Endothelial cell of umbilical vein (primary cell): ENCODE measurements around the gene CILP2. TPM values are rescaled to one million over a fixed set of nuclear protein-coding genes. Genes with fewer than 3 reads are reported as not detected.

Source experiments
- BruUV-seq: library from RNA; stranded (reverse); fragments of 400-500 nt; replicated peaks from 2 replicates; lab custom pipeline; 2021; lab: Mats Ljungman, UMichigan
- CTCF ChIA-PET: fragments of 300-600, 350-600 bp; sonication (Branson Sonifier 250); formaldehyde crosslinking; loops from one replicate; lab custom pipeline; 2021; ENCODE audit warnings: antibody characterized with exemption, inconsistent platforms; lab: Charles Lee
- POLR2A ChIA-PET: fragments of 300-600, 350-600 bp; sonication (Branson Sonifier 250); formaldehyde crosslinking; loops from one replicate; lab custom pipeline; 2021; ENCODE audit warnings: antibody characterized with exemption, inconsistent platforms; lab: Charles Lee
- DNase-seq: peaks from one replicate; pipeline ENCODE4 v3.0.0-alpha.2; 2011; ENCODE audit warnings: low read depth, low spot score
- FAIRE-seq: peaks from 2 replicates; lab custom pipeline; 2011; peaks lifted over from hg19 to GRCh38; lab: Jason Lieb, UNC
- H2AFZ ChIP-seq: 2 replicates; pipeline ENCODE4 v1.6.0; 2012; ENCODE audit warnings: low read depth, low read length, control low read depth, inconsistent platforms
- H3K27ac ChIP-seq: 2 replicates; pipeline ENCODE4 v1.5.1; 2011; ENCODE audit warnings: low read depth, mild to moderate bottlenecking, control low read depth, low read length, moderate library complexity; ENCODE audit not compliant: insufficient read depth
- H3K27me3 ChIP-seq, 2 experiments: 2 replicates each; pipeline versions ENCODE4 v1.6.0 to v1.6.1; 2011; ENCODE audit warnings: low read length in 2 of 2, mixed read lengths in 1 of 2; ENCODE audit not compliant: control insufficient read depth in 2 of 2, insufficient read depth in 2 of 2
- H3K36me3 ChIP-seq, 2 experiments: 2 replicates in 1 of 2; 3 replicates in 1 of 2; pipeline ENCODE4 v1.5.1; 2011; ENCODE audit warnings: low read length in 2 of 2, mild to moderate bottlenecking in 1 of 2, moderate library complexity in 1 of 2; ENCODE audit not compliant: control insufficient read depth in 2 of 2, insufficient read depth in 2 of 2; ENCODE audit errors: extremely low read depth in 1 of 2
- H3K4me1 ChIP-seq: 3 replicates; pipeline ENCODE4 v1.5.1; 2011; ENCODE audit warnings: mild to moderate bottlenecking, low read length; ENCODE audit not compliant: control insufficient read depth, insufficient read depth; ENCODE audit errors: extremely low read depth
- H3K4me2 ChIP-seq: 2 replicates; pipeline ENCODE4 v1.6.1; 2011; ENCODE audit warnings: low read length, control low read depth, mixed read lengths; ENCODE audit not compliant: insufficient read depth
- H3K4me3 ChIP-seq, 3 experiments: fragments of 200-600 bp in 1 of 3; sonication (generic), shearing (Covaris generic) in 1 of 3; replicated peaks in 1 of 3; 2 replicates each; pipeline ENCODE4 v1.5.1; 2011 to 2016; ENCODE audit warnings: control low read depth in 3 of 3, low read length in 3 of 3, mild to moderate bottlenecking in 2 of 3, inconsistent platforms in 1 of 3, low read depth in 1 of 3, moderate library complexity in 1 of 3; ENCODE audit not compliant: insufficient read depth in 1 of 3
- H3K79me2 ChIP-seq: 2 replicates; pipeline ENCODE4 v1.6.0; 2012; ENCODE audit warnings: low read length, inconsistent platforms; ENCODE audit not compliant: control insufficient read depth, insufficient read depth
- H3K9ac ChIP-seq: replicated peaks from 2 replicates; pipeline ENCODE3; 2011; ENCODE audit warnings: low read length, control low read depth; ENCODE audit not compliant: insufficient read depth; ENCODE audit errors: extremely low read depth
- H3K9me1 ChIP-seq: replicated peaks from 3 replicates; pipeline ENCODE4 v1.6.0; 2011; ENCODE audit warnings: mild to moderate bottlenecking, low read length; ENCODE audit not compliant: control insufficient read depth, insufficient read depth; ENCODE audit errors: extremely low read depth
- H3K9me3 ChIP-seq: replicated peaks from 2 replicates; pipeline ENCODE4 v1.5.1; 2012; ENCODE audit warnings: low read length, inconsistent platforms; ENCODE audit not compliant: control insufficient read depth, insufficient read depth
- H4K20me1 ChIP-seq: replicated peaks from 2 replicates; pipeline ENCODE3; 2011; ENCODE audit warnings: mild to moderate bottlenecking, low read length; ENCODE audit not compliant: control insufficient read depth, insufficient read depth; ENCODE audit errors: extremely low read depth
- EZH2 ChIP-seq: IDR thresholded peaks from 2 replicates; pipeline ENCODE4 v1.6.1; 2012; ENCODE audit warnings: borderline replicate concordance, low read depth, mild to moderate bottlenecking, moderate library complexity, low read length, inconsistent platforms; ENCODE audit not compliant: severe bottlenecking
- FOS ChIP-seq: IDR thresholded peaks from 2 replicates; pipeline ENCODE4 v1.6.1; 2011; ENCODE audit warnings: mild to moderate bottlenecking, low read length, moderate library complexity, borderline replicate concordance; ENCODE audit not compliant: insufficient read depth
- GATA2 ChIP-seq: IDR thresholded peaks from 2 replicates; pipeline ENCODE4 v1.7.0; 2011; ENCODE audit warnings: low read depth, mild to moderate bottlenecking, moderate library complexity, mixed read lengths, low read length; ENCODE audit not compliant: insufficient read length, insufficient read depth
- JUN ChIP-seq: IDR thresholded peaks from 2 replicates; pipeline ENCODE4 v1.6.1; 2011; ENCODE audit warnings: borderline replicate concordance, low read depth; ENCODE audit not compliant: insufficient read length, insufficient read depth
- MYC ChIP-seq: IDR thresholded peaks from one replicate; pipeline ENCODE4 v1.6.1; 2011; ENCODE audit warnings: mild to moderate bottlenecking, low read depth, low read length
- POLR2A ChIP-seq: IDR thresholded peaks from 2 replicates; pipeline ENCODE4 v1.6.1; 2012; ENCODE audit warnings: low read depth, mild to moderate bottlenecking, control low read depth, low read length
- POLR2AphosphoS5 ChIP-seq: IDR thresholded peaks from 2 replicates; pipeline ENCODE4 v1.6.1; 2012; ENCODE audit warnings: low read depth, mild to moderate bottlenecking, control low read depth, low read length, moderate library complexity; ENCODE audit not compliant: insufficient read depth
- dilution Hi-C: fragments of 300-500 bp; cut with MboI; formaldehyde crosslinking; loops from one replicate; pipeline ENCODE4 v1.15.0; 2019; ENCODE audit warnings: low sequenced_read_pairs; ENCODE audit not compliant: extremely low pct_ligation_motif_present
- intact Hi-C: fragments of 100-400 bp; cut with micrococcal nuclease; formaldehyde crosslinking; loops from one replicate; pipeline ENCODE4 v1.10.0; 2022
- polyA plus RNA-seq, 4 experiments: library from polyadenylated mRNA; depleted of rRNA in 3 of 4; stranded (reverse) in 3 of 4; unstranded in 1 of 4; fragments of >200 nt; gene quantifications; 2 replicates each; pipeline versions ENCODE4 v1.2.1 to v1.2.3, GENCODE V29; 2011 to 2012; ENCODE audit warnings: missing spikeins in 1 of 4
- total RNA-seq: library from RNA; stranded (reverse); gene quantifications from 2 replicates; pipeline ENCODE4 v1.2.3, GENCODE V29; 2021
- TF ChIP-seq, protein P1 (sequence below): IDR thresholded peaks from 2 replicates; pipeline ENCODE4 v1.6.1; 2011; ENCODE audit not compliant: insufficient read depth, insufficient read length
- TF ChIP-seq, protein P2 (sequence below), 2 donors: IDR thresholded peaks; 1 replicate in 1 of 2; 2 replicates in 1 of 2; pipeline ENCODE4 v1.5.1; 2011; ENCODE audit warnings: low read length in 2 of 2, mild to moderate bottlenecking in 2 of 2, moderate library complexity in 2 of 2, control low read depth in 1 of 2, inconsistent platforms in 1 of 2, low read depth in 1 of 2; ENCODE audit not compliant: insufficient read depth in 1 of 2; ENCODE audit errors: extremely low read depth in 1 of 2

CILP2 gene
- total and polyA plus RNA-seq, 2 donors (not counting 3 experiments of a cell fraction or from before 2014, with no cell fraction given): 0.01 TPM; not detected in 1

DNA sequence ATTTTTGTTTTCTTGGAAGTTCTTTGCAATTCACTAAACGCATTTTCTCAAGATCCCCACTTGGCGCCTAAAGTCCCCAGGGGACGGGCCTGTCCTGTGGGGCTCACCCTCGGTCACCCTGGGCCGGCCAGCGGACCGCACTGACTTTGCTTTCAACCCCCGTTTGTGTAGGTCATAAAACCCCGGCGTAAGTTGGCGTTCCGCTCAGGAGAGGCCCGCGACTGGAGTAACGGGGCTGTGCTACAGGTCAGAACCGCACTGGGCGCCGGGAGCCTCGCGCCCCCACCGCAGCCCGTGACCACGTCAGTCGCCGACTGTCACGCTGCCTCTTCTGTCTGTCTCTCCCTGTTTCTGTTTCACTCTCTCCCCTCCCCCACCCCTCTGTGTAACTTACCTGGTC lies 36.3 kb upstream of the CILP2 start:
- no peak for DNase-seq
- no peak for FAIRE-seq
- Histone ChIP-seq H3K36me3 (peaks cover 22 to 63% of the 10 kb centered on the region in 2 experiments), H3K4me1 (no peaks in the 10 kb centered on the region), H3K79me2 (no peaks in the 10 kb centered on the region), H3K27me3 (no peaks in the 10 kb centered on the region), H3K9me1 (no peaks in the 10 kb centered on the region), H4K20me1 (no peaks in the 10 kb centered on the region), H3K9ac (no peak overlapping the region), H2AFZ (no peak overlapping the region), H3K4me2 (no peak overlapping the region), H3K4me3 (no peak overlapping the region), H3K27ac (no peak overlapping the region), H3K9me3 (no peaks in the 10 kb centered on the region)
- no peak for TF ChIP-seq MYC
- TF ChIP-seq FOS: no peak
- TF ChIP-seq POLR2AphosphoS5: no peak
- TF ChIP-seq, protein P1, sequence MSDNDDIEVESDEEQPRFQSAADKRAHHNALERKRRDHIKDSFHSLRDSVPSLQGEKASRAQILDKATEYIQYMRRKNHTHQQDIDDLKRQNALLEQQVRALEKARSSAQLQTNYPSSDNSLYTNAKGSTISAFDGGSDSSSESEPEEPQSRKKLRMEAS: no peak
- no peak for TF ChIP-seq JUN
- TF ChIP-seq EZH2: no peak
- TF ChIP-seq POLR2A: no peak
- no TSS peak for BruUV-seq
- ChIA-PET POLR2A (no interaction called here), CTCF (no interaction called here)
- dilution Hi-C loops (no loop called here), intact Hi-C loops (no loop called here)

DNA sequence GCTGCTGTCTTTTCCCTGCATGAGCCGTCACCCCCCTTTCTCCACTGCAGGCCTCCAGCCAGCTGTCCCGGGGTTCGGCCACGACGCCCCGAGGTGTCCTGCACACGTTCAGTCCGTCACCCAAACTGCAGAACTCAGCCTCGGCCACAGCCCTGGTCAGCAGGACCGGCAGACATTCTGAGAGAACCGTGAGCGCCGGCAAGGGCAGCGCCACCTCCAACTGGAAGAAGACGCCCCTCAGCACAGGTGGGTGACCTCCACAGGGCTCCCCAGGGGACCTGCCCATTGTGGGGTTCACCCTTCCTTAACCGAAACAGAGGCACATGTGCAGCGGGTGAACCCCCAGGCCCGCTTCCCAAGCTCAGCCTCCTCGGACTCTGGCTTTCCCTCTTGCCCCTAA lies 35.8 kb upstream of the CILP2 start:
- Histone ChIP-seq H3K4me3 (no peak overlapping the region), H3K79me2 (no peaks in the 10 kb centered on the region), H3K36me3 (peaks cover 22 to 63% of the 10 kb centered on the region in 2 experiments), H3K4me1 (no peaks in the 10 kb centered on the region), H4K20me1 (no peaks in the 10 kb centered on the region), H3K9ac (no peak overlapping the region), H2AFZ (no peak overlapping the region), H3K27me3 (no peaks in the 10 kb centered on the region), H3K9me3 (no peaks in the 10 kb centered on the region), H3K9me1 (no peaks in the 10 kb centered on the region), H3K27ac (no peak overlapping the region), H3K4me2 (no peak overlapping the region)
- ChIA-PET CTCF (no interaction called here), POLR2A (no interaction called here)
- FAIRE-seq: no peak
- no TSS peak for BruUV-seq
- no peak for TF ChIP-seq POLR2A
- TF ChIP-seq, protein P2, sequence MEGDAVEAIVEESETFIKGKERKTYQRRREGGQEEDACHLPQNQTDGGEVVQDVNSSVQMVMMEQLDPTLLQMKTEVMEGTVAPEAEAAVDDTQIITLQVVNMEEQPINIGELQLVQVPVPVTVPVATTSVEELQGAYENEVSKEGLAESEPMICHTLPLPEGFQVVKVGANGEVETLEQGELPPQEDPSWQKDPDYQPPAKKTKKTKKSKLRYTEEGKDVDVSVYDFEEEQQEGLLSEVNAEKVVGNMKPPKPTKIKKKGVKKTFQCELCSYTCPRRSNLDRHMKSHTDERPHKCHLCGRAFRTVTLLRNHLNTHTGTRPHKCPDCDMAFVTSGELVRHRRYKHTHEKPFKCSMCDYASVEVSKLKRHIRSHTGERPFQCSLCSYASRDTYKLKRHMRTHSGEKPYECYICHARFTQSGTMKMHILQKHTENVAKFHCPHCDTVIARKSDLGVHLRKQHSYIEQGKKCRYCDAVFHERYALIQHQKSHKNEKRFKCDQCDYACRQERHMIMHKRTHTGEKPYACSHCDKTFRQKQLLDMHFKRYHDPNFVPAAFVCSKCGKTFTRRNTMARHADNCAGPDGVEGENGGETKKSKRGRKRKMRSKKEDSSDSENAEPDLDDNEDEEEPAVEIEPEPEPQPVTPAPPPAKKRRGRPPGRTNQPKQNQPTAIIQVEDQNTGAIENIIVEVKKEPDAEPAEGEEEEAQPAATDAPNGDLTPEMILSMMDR (IDR thresholded peaks at IDR 0.05; ENCODE audit: extremely low read depth in 1 of 2, insufficient read depth in 1 of 2, low read depth in 1 of 2, low read length in 2 of 2): no peak
- no peak for TF ChIP-seq EZH2
- no peak for TF ChIP-seq FOS
- TF ChIP-seq, protein P1: no peak
- no peak for TF ChIP-seq JUN
- TF ChIP-seq MYC: no peak
- no peak for TF ChIP-seq GATA2
- no peak for TF ChIP-seq POLR2AphosphoS5
- dilution Hi-C loops: no loop called here
- no peak for DNase-seq
- intact Hi-C loops: no loop called here
